Endothelial cell (in vitro differentiated cells): Measurements from ENCODE around the gene DOCK3. TPM values are rescaled to one million over a fixed set of nuclear protein-coding genes. Genes with fewer than 3 reads are reported as not detected.
"Not testable (repeated sequence)": the region's sequence is repeated elsewhere in the genome, so short reads cannot be mapped to it uniquely, and the experiment has no call there.

Experiments used
- DNase-seq: peaks from one replicate; pipeline ENCODE4 v3.0.0; 2021; ENCODE audit warnings: low spot score
- H3K27ac Mint-ChIP-seq: one replicate; pipeline ENCODE4 v1.8.0; 2021; ENCODE audit warnings: mixed read lengths, inconsistent platforms; ENCODE audit not compliant: unreplicated experiment
- H3K27me3 Mint-ChIP-seq: one replicate; pipeline ENCODE4 v1.8.0; 2021; ENCODE audit warnings: mild to moderate bottlenecking, moderate library complexity, mixed read lengths, inconsistent platforms; ENCODE audit not compliant: unreplicated experiment
- H3K36me3 Mint-ChIP-seq: one replicate; pipeline ENCODE4 v1.8.0; 2021; ENCODE audit warnings: mild to moderate bottlenecking, low read depth, mixed read lengths, inconsistent platforms; ENCODE audit not compliant: unreplicated experiment
- H3K4me1 Mint-ChIP-seq: one replicate; pipeline ENCODE4 v1.8.0; 2021; ENCODE audit warnings: mild to moderate bottlenecking, mixed read lengths, inconsistent platforms; ENCODE audit not compliant: unreplicated experiment
- H3K4me3 Mint-ChIP-seq: one replicate; pipeline ENCODE4 v1.8.0; 2021; ENCODE audit warnings: mild to moderate bottlenecking, mixed read lengths, inconsistent platforms; ENCODE audit not compliant: unreplicated experiment
- H3K9me3 Mint-ChIP-seq: one replicate; pipeline ENCODE4 v1.8.0; 2021; ENCODE audit warnings: mixed read lengths, inconsistent platforms; ENCODE audit not compliant: unreplicated experiment
- total RNA-seq: library from RNA; stranded (reverse); fragmentation: NEBNext Ultra II Directional; extraction: Animal tissue kit (Norgen Biotek cat#: 25700); gene quantifications from one replicate; pipeline ENCODE4 v1.2.1, GENCODE V29; 2021; ENCODE audit not compliant: unreplicated experiment
- TF ChIP-seq, protein P1 (sequence below): fragments of 200-600 bp; sonication (generic); IDR thresholded peaks from one replicate; pipeline ENCODE4 v1.5.0; 2021; ENCODE audit warnings: antibody characterized with exemption; ENCODE audit not compliant: unreplicated experiment

Gene DOCK3
- total RNA-seq, 1 donor from 2014 or later: 1.3 TPM

DNA sequence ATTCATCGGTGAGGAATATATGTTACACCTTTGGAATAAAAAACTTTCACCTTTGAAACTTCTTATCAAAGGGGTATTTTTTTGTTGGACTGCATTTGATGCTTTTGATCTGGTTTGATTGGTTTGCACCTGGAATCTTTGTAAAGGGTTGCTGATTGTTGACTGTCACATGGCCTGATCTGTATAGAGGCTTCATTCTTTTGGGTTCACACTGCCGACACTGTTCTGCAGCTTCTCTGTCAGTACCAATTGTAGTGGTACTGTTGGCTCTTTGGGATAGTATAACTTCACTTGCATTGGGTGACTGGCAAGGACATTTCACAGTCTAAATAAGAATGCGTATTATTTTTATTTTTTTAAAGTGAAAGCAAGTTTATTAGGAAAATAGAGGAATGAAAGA lies 155.7 kb downstream of the DOCK3 start:
- no peaks in the 10 kb centered on the region for H3K4me1 Mint-ChIP-seq
- no peak for DNase-seq
- no peak overlapping the region for H3K4me3 Mint-ChIP-seq
- no peaks in the 10 kb centered on the region for H3K27me3 Mint-ChIP-seq
- H3K9me3 Mint-ChIP-seq: no peaks in the 10 kb centered on the region
- TF ChIP-seq, protein P1, sequence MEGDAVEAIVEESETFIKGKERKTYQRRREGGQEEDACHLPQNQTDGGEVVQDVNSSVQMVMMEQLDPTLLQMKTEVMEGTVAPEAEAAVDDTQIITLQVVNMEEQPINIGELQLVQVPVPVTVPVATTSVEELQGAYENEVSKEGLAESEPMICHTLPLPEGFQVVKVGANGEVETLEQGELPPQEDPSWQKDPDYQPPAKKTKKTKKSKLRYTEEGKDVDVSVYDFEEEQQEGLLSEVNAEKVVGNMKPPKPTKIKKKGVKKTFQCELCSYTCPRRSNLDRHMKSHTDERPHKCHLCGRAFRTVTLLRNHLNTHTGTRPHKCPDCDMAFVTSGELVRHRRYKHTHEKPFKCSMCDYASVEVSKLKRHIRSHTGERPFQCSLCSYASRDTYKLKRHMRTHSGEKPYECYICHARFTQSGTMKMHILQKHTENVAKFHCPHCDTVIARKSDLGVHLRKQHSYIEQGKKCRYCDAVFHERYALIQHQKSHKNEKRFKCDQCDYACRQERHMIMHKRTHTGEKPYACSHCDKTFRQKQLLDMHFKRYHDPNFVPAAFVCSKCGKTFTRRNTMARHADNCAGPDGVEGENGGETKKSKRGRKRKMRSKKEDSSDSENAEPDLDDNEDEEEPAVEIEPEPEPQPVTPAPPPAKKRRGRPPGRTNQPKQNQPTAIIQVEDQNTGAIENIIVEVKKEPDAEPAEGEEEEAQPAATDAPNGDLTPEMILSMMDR: no peak
- H3K27ac Mint-ChIP-seq: no peak overlapping the region
- H3K36me3 Mint-ChIP-seq: no peaks in the 10 kb centered on the region

DNA sequence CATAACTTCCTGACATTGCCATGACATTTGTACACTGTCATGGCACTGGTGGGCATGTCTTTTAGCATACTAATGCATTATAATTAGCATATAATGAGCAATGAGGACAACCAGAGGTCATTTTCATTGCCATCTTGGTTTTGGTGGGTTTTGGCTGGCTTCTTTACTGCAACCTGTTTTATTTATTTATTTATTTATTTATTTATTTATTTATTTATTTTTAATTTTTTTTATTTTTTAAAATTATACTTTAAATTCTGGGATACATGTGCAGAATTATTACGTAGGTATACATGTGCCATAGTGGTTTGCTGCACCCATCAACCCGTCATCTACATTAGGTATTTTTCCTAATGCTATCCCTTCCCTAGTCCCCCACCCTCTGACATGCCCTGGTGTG lies 156.3 kb downstream of the DOCK3 start:
- H3K4me3 Mint-ChIP-seq, H3K4me1 Mint-ChIP-seq, H3K9me3 Mint-ChIP-seq, H3K27me3 Mint-ChIP-seq, H3K36me3 Mint-ChIP-seq, H3K27ac Mint-ChIP-seq, DNase-seq: not testable (repeated sequence)

DNA sequence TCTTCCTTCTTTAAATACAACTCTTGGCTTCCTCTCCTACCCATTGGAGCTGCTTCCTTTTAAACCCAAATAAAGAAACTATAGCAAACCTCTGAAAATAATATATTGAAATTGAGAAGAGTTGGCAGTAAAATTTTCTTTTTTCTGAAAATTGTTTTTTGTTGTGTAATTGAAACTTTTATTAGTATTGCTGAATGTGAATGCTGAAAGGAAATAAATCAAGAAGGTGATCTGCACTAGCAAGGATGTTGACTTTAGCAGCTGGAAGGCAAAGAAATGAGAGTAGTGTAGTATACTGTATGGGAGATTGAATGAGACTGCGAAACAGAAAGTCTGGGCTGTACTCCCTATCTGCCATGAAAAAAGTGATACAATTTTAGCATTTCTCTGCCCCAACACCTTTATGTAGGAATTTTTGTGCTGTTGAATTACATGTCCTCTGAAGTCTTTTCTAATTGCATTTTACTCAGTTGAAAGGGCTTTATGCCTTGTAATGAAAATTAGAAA lies 166.3 kb downstream of the DOCK3 start:
- no peak for DNase-seq
- TF ChIP-seq, protein P1: no peak
- Mint-ChIP-seq H3K4me1 (no peaks in the 10 kb centered on the region), H3K36me3 (peaks cover 5% of the 10 kb centered on the region), H3K27ac (no peak overlapping the region), H3K4me3 (no peak overlapping the region), H3K9me3 (peaks cover 4% of the 10 kb centered on the region), H3K27me3 (no peaks in the 10 kb centered on the region)

DNA sequence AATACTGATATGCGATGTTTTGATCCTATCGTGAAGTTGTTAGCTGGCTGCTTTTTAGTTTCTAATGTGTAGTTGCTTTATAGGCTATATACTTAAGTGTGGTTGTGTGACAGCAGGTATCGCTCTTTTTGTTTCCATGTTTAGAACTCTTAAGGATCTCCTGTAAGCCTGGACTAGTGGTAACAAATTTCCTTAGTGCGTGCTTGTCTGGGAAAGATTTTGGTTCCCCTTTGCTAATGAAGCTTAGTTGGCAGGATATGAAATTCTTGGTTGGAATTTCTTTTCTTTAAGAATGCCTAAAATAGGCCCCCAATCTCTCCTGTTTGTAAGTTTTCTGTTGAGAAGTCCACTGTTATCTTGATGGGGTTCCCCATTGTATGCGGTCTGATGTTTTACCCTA lies 173.6 kb downstream of the DOCK3 start:
- Mint-ChIP-seq H3K27ac (no peak overlapping the region), H3K9me3 (no peaks in the 10 kb centered on the region), H3K36me3 (peaks cover 4% of the 10 kb centered on the region), H3K4me3 (no peak overlapping the region), H3K27me3 (no peaks in the 10 kb centered on the region), H3K4me1 (no peaks in the 10 kb centered on the region)
- TF ChIP-seq, protein P1: no peak
- DNase-seq: no peak

DNA sequence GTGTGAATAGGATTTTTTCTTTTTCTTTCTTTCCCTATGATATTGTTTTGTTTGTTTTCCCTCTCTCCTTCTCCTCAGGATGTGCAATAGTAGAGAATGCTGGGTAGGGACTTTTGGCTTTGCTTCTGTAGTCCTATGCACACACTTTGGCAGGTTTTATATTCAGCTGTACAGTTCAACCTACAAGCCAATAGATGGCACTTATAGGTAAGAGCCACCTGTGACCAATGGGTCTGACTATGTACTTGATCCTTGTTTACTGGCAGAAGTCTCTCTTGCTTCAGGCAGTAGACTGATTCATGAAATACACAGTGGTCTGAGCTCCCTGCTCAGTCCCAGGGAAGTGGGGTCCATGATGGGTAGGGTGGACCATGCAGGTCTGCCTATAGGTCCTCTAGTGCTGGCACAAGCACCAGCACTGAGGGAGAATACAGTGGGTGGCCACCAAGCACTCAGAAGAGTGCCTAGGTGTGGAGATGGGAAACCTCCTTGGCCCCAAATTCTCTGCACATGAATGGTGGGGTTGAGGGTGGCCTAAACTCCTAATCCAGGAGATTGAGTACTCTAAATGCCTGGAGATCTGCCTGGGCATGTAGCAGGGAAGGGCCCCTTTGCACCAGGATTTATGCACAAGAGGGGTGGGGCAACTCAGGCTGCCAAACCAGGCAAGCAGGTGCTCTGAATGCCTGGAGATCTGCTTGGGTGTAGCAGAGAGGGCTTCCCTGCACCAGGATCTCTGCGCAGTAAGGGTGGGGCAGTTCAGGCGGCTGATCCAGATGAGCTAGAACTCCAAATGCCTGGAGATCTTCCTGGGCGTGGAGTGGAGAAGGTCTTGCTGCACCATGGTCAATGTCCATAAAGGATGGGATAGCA lies 176.1 kb downstream of the DOCK3 start:
- H3K27ac Mint-ChIP-seq: no peak overlapping the region

More for the DNA sequence above, 176.1 kb downstream of the DOCK3 start:
- no peak for DNase-seq
- H3K9me3 Mint-ChIP-seq: no peaks in the 10 kb centered on the region
- H3K27me3 Mint-ChIP-seq: no peaks in the 10 kb centered on the region
- H3K4me1 Mint-ChIP-seq: no peaks in the 10 kb centered on the region
- H3K36me3 Mint-ChIP-seq: peaks cover 4% of the 10 kb centered on the region
- H3K4me3 Mint-ChIP-seq: no peak overlapping the region
- TF ChIP-seq, protein P1: no peak
